Measurements from ENCODE around the gene NPHS1. TPM values are rescaled to one million over a fixed set of nuclear protein-coding genes. Genes with fewer than 3 reads are reported as not detected.
"Not testable (repeated sequence)": the region's sequence is repeated elsewhere in the genome, so short reads cannot be mapped to it uniquely, and the experiment has no call there.

NPHS1 gene
- total and polyA plus RNA-seq, 8 donors = 0.10 to 17.9 (median 0.49) TPM; not detected in 2

DNA sequence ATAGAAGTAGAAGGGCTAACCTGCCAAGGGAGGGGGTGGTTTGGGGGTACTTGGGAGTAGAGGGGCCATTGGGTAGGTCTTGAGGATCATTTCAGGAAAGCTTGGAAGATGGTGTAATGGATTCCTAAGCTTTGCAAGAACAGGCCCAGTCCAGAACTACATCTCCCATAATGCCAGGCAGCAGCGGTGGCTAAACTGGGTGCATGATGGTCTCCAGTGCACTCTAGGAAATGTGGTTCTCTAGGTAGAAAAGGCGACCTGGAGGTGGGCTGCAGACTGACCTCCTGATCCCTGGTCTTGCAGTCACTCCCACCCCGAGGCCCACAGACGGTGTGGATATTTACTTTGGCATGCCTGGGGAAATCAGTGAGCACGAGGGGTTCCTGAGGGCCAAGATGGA is 19.9 kb upstream of the NPHS1 start:
- peaks cover 0 to 53% (median 17%) of the 10 kb centered on the region in 3 donors for H3K27me3 ChIP-seq
- TF ChIP-seq EP300 (IDR thresholded peaks at IDR 0.05) = no peak
- no peak for TF ChIP-seq CTCF (IDR thresholded peaks at IDR 0.05)
- TF ChIP-seq POLR2A (IDR thresholded peaks at IDR 0.05) = no peak
- TF ChIP-seq POLR2AphosphoS5 (IDR thresholded peaks at IDR 0.05) = no peak
- WGBS, 5 donors = 74 to 86% (median 78%) methylated on average over 5 of the region's 5 CpGs
- H3K36me3 ChIP-seq = peaks cover 0 to 20% (median 3%) of the 10 kb centered on the region in 4 donors
- DNase-seq = no peak
- no peak overlapping the region for H3K27ac ChIP-seq
- no peak overlapping the region for H3K4me3 ChIP-seq
- peaks cover 21 to 27% (median 24%) of the 10 kb centered on the region in 4 donors for H3K4me1 ChIP-seq
- H3K9me3 ChIP-seq = no peaks in the 10 kb centered on the region
- intact Hi-C loops (cut with DNase I; ENCODE audit: low total_unique reads) = no loop called here

GRCh38 chr19:35871611-35872010 is 19.3 kb upstream of the NPHS1 start:
- Histone ChIP-seq H3K27me3 (peaks cover 0 to 59% (median 17%) of the 10 kb centered on the region in 3 donors), H3K4me1 (peaks cover 21 to 27% (median 24%) of the 10 kb centered on the region in 4 donors), H3K9me3 (no peaks in the 10 kb centered on the region), H3K36me3 (peaks cover 0 to 15% (median 3%) of the 10 kb centered on the region in 4 donors), H3K27ac (no peak overlapping the region), H3K4me3 (no peak overlapping the region)
- intact Hi-C loops (cut with DNase I; ENCODE audit: low total_unique reads) = no loop called here
- no peak for TF ChIP-seq POLR2AphosphoS5 (IDR thresholded peaks at IDR 0.05)
- TF ChIP-seq POLR2A (IDR thresholded peaks at IDR 0.05) = no peak
- TF ChIP-seq EP300 (IDR thresholded peaks at IDR 0.05) = no peak
- no peak for TF ChIP-seq CTCF (IDR thresholded peaks at IDR 0.05)
- no peak for DNase-seq
- WGBS, 5 donors = 86 to 91% (median 88%) methylated on average over 12 of the region's 12 CpGs

DNA sequence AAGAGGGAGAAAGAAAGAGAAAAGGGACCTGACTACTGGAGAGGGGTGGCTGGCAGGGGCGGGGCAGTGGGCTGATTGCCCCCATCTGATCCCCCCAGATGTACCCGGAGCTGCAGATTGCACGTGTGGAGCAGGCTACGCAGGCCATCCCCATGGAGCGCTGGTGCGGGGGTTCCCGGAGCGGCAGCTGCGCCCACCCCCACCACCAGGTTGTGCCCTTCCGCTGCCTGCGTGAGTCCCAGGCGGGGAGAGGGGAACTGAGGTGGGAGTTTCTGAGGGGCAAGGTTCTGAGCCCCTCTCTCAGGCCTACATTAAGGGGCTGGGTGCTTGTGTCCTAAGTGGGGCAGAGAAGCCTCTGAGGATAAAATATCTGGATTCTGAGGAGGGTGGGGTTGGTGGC is 18.5 kb upstream of the NPHS1 start:
- H3K27me3 ChIP-seq = peaks cover 0 to 67% (median 17%) of the 10 kb centered on the region in 3 donors
- no peak for DNase-seq

GRCh38 chr19:35870124-35870736 is 17.9 kb upstream of the NPHS1 start:
- DNase-seq = peak in 1 of 2 donors; percentile 24
- WGBS, 5 donors = 42 to 60% (median 54%) methylated on average over 26 of the region's 26 CpGs
- H3K4me1 ChIP-seq = peaks cover 21 to 27% (median 24%) of the 10 kb centered on the region in 4 donors
- H3K4me3 ChIP-seq = peak overlapping the region; percentile 56 to 63 (median 58)
- H3K27me3 ChIP-seq = peaks cover 0 to 67% (median 17%) of the 10 kb centered on the region in 3 donors
- H3K36me3 ChIP-seq; H3K9me3 ChIP-seq; intact Hi-C loops (cut with DNase I; ENCODE audit: low total_unique reads); H3K27ac ChIP-seq: not testable (repeated sequence)

More for the DNA sequence above, 18.5 kb upstream of the NPHS1 start:
- no peaks in the 10 kb centered on the region for H3K9me3 ChIP-seq
- no peak overlapping the region for H3K4me3 ChIP-seq
- WGBS, 5 donors = 82 to 92% (median 89%) methylated on average over 11 to 12 of the region's 12 CpGs
- peaks cover 0 to 7% (median 3%) of the 10 kb centered on the region in 4 donors for H3K36me3 ChIP-seq
- H3K27ac ChIP-seq = no peak overlapping the region
- intact Hi-C loops (cut with DNase I; ENCODE audit: low total_unique reads) = no loop called here
- no peak for TF ChIP-seq POLR2A (IDR thresholded peaks at IDR 0.05)
- no peak for TF ChIP-seq EP300 (IDR thresholded peaks at IDR 0.05)
- TF ChIP-seq CTCF (IDR thresholded peaks at IDR 0.05) = no peak
- TF ChIP-seq POLR2AphosphoS5 (IDR thresholded peaks at IDR 0.05) = no peak
- peaks cover 21 to 27% (median 24%) of the 10 kb centered on the region in 4 donors for H3K4me1 ChIP-seq

All from stomach (tissue), 9 donors.